Activated naive CD4-positive, alpha-beta T cell treated with anti-CD3 and anti-CD28 coated beads, Interleukin-2, amount 10 ng/mL, durations not matched to agents 7 days and 5 days (primary cell): Measurements from ENCODE around the gene RNF19B.
A peak's percentile ranks its signal among the peaks of the same experiment; 100 is the strongest.
"Not testable (repeated sequence)": the region's sequence is repeated elsewhere in the genome, so short reads cannot be mapped to it uniquely, and the experiment has no call there.

Experiments
- CTCF ChIA-PET: fragments of 350-600 bp; sonication (Branson Sonifier 250); formaldehyde crosslinking; loops from one replicate; lab custom pipeline; 2021; ENCODE audit warnings: antibody characterized with exemption; lab: Charles Lee
- DNase-seq: peaks from one replicate; pipeline ENCODE4 v3.0.0-alpha.2; 2020
- H3K27ac Mint-ChIP-seq: one replicate; pipeline ENCODE4 v1.8.0; 2021; ENCODE audit warnings: mild to moderate bottlenecking, moderate library complexity, mixed read lengths
- H3K27me3 Mint-ChIP-seq: one replicate; pipeline ENCODE4 v1.8.0; 2021; ENCODE audit warnings: mild to moderate bottlenecking, mixed read lengths
- H3K36me3 Mint-ChIP-seq: one replicate; pipeline ENCODE4 v1.8.0; 2021; ENCODE audit warnings: mixed read lengths
- H3K4me1 Mint-ChIP-seq: one replicate; pipeline ENCODE4 v1.8.0; 2021; ENCODE audit warnings: mixed read lengths
- H3K4me3 Mint-ChIP-seq: one replicate; pipeline ENCODE4 v1.8.0; 2021; ENCODE audit warnings: mild to moderate bottlenecking, moderate library complexity, mixed read lengths
- H3K9me3 Mint-ChIP-seq: one replicate; pipeline ENCODE4 v1.8.0; 2021; ENCODE audit warnings: mixed read lengths

RNF19B gene

GRCh38 chr1:32985226-32985625 is 20.6 kb upstream of the RNF19B start:
- no peaks in the 10 kb centered on the region for H3K27me3 Mint-ChIP-seq
- no peaks in the 10 kb centered on the region for H3K9me3 Mint-ChIP-seq
- H3K27ac Mint-ChIP-seq = peak overlapping the region; percentile 58
- peaks cover 3% of the 10 kb centered on the region for H3K36me3 Mint-ChIP-seq
- no peak overlapping the region for H3K4me3 Mint-ChIP-seq
- H3K4me1 Mint-ChIP-seq = peaks cover 66% of the 10 kb centered on the region
- CTCF ChIA-PET = interaction anchor here (0.9 to 2.7 kb wide), 2 partner anchors 16 to 70 kb away, joined by 3 to 11 read pairs; no protein-coding TSS in a partner anchor
- DNase-seq = no peak

GRCh38 chr1:32984455-32985171 is 20.0 kb upstream of the RNF19B start:
- Mint-ChIP-seq H3K4me3 (no peak overlapping the region), H3K9me3 (no peaks in the 10 kb centered on the region), H3K27me3 (no peaks in the 10 kb centered on the region), H3K27ac (peak overlapping the region; percentile 58), H3K36me3 (peaks cover 3% of the 10 kb centered on the region), H3K4me1 (peaks cover 67% of the 10 kb centered on the region)
- CTCF ChIA-PET = interaction anchor here (2.7 kb wide), 1 partner anchor 17 kb away, joined by 11 read pairs; no protein-coding TSS in a partner anchor
- DNase-seq = peak; percentile 57

GRCh38 chr1:32984090-32984454 is 19.5 kb upstream of the RNF19B start:
- DNase-seq = no peak
- Mint-ChIP-seq H3K9me3 (no peaks in the 10 kb centered on the region), H3K4me3 (no peak overlapping the region), H3K27ac (no peak overlapping the region), H3K4me1 (peaks cover 63% of the 10 kb centered on the region), H3K36me3 (peaks cover 3% of the 10 kb centered on the region), H3K27me3 (no peaks in the 10 kb centered on the region)
- CTCF ChIA-PET = no interaction called here

GRCh38 chr1:32983020-32983419 is 18.4 kb upstream of the RNF19B start:
- Mint-ChIP-seq H3K27ac (peak overlapping the region; percentile 76), H3K4me3 (no peak overlapping the region), H3K9me3 (no peaks in the 10 kb centered on the region), H3K27me3 (no peaks in the 10 kb centered on the region), H3K36me3 (peaks cover 3% of the 10 kb centered on the region), H3K4me1 (peaks cover 56% of the 10 kb centered on the region)
- no peak for DNase-seq
- CTCF ChIA-PET = no interaction called here

GRCh38 chr1:32981003-32981901 is 16.6 kb upstream of the RNF19B start:
- CTCF ChIA-PET = interaction anchor here (0.6 to 1.7 kb wide), 7 partner anchors 11 to 461 kb away, joined by 3 to 7 read pairs (median 4); no protein-coding TSS in a partner anchor
- Mint-ChIP-seq H3K27ac (peak overlapping the region; percentile 91), H3K27me3 (peaks cover 16% of the 10 kb centered on the region), H3K36me3 (peaks cover 2% of the 10 kb centered on the region), H3K4me3 (peak overlapping the region; percentile 64), H3K4me1 (peaks cover 53% of the 10 kb centered on the region), H3K9me3 (no peaks in the 10 kb centered on the region)
- DNase-seq = peak; percentile 71

- Mint-ChIP-seq H3K9me3 (no peaks in the 10 kb centered on the region), H3K27ac (peak overlapping the region; percentile 19), H3K36me3 (peaks cover 2% of the 10 kb centered on the region), H3K4me3 (no peak overlapping the region), H3K4me1 (peaks cover 53% of the 10 kb centered on the region), H3K27me3 (peaks cover 28% of the 10 kb centered on the region)
- CTCF ChIA-PET = interaction anchor here (1.2 to 1.7 kb wide), 3 partner anchors 12 to 18 kb away, joined by 4 read pairs; no protein-coding TSS in a partner anchor
- DNase-seq = no peak
Observed at GRCh38 chr1:32980080-32980479, 15.5 kb upstream of the RNF19B start.

GRCh38 chr1:32978854-32979253 is 14.2 kb upstream of the RNF19B start:
- Mint-ChIP-seq H3K36me3 (peaks cover 2% of the 10 kb centered on the region), H3K4me3 (no peak overlapping the region), H3K9me3 (no peaks in the 10 kb centered on the region), H3K4me1 (peaks cover 40% of the 10 kb centered on the region), H3K27me3 (peaks cover 32% of the 10 kb centered on the region), H3K27ac (no peak overlapping the region)
- CTCF ChIA-PET = no interaction called here
- no peak for DNase-seq

- no peak for DNase-seq
- CTCF ChIA-PET = no interaction called here
- no peaks in the 10 kb centered on the region for H3K9me3 Mint-ChIP-seq
- H3K27me3 Mint-ChIP-seq = peaks cover 43% of the 10 kb centered on the region
- peaks cover 2% of the 10 kb centered on the region for H3K36me3 Mint-ChIP-seq
- no peak overlapping the region for H3K27ac Mint-ChIP-seq
- peaks cover 32% of the 10 kb centered on the region for H3K4me1 Mint-ChIP-seq
- no peak overlapping the region for H3K4me3 Mint-ChIP-seq
Observed at GRCh38 chr1:32977546-32978087, 13.0 kb upstream of the RNF19B start.

- CTCF ChIA-PET, H3K4me3 Mint-ChIP-seq, H3K36me3 Mint-ChIP-seq, DNase-seq, H3K9me3 Mint-ChIP-seq, H3K27ac Mint-ChIP-seq: not testable (repeated sequence)
- H3K4me1 Mint-ChIP-seq = peaks cover 12% of the 10 kb centered on the region
- H3K27me3 Mint-ChIP-seq = peaks cover 65% of the 10 kb centered on the region
Observed at GRCh38 chr1:32975055-32975454, 10.4 kb upstream of the RNF19B start.

GRCh38 chr1:32973458-32973857 is 8.8 kb upstream of the RNF19B start:
- DNase-seq, CTCF ChIA-PET, H3K9me3 Mint-ChIP-seq, H3K27ac Mint-ChIP-seq, H3K4me3 Mint-ChIP-seq, H3K36me3 Mint-ChIP-seq: not testable (repeated sequence)
- H3K27me3 Mint-ChIP-seq = peaks cover 77% of the 10 kb centered on the region
- peaks cover 10% of the 10 kb centered on the region for H3K4me1 Mint-ChIP-seq

GRCh38 chr1:32972814-32973428 is 8.3 kb upstream of the RNF19B start:
- Mint-ChIP-seq H3K27ac (no peak overlapping the region), H3K27me3 (peaks cover 79% of the 10 kb centered on the region), H3K9me3 (no peaks in the 10 kb centered on the region), H3K36me3 (peaks cover 6% of the 10 kb centered on the region), H3K4me1 (peaks cover 10% of the 10 kb centered on the region), H3K4me3 (peak overlapping the region; percentile 27)
- CTCF ChIA-PET = no interaction called here
- peak; percentile 29 for DNase-seq

GRCh38 chr1:32971576-32971975 is 7.0 kb upstream of the RNF19B start:
- DNase-seq = no peak
- H3K27ac Mint-ChIP-seq = no peak overlapping the region
- peaks cover 10% of the 10 kb centered on the region for H3K4me1 Mint-ChIP-seq
- H3K9me3 Mint-ChIP-seq = no peaks in the 10 kb centered on the region
- CTCF ChIA-PET = no interaction called here
- H3K36me3 Mint-ChIP-seq = peaks cover 6% of the 10 kb centered on the region
- H3K27me3 Mint-ChIP-seq = peaks cover 74% of the 10 kb centered on the region
- no peak overlapping the region for H3K4me3 Mint-ChIP-seq

GRCh38 chr1:32971156-32971555 is 6.5 kb upstream of the RNF19B start:
- DNase-seq = no peak
- Mint-ChIP-seq H3K4me1 (peaks cover 10% of the 10 kb centered on the region), H3K27ac (no peak overlapping the region), H3K36me3 (peaks cover 6% of the 10 kb centered on the region), H3K27me3 (peaks cover 70% of the 10 kb centered on the region), H3K4me3 (no peak overlapping the region), H3K9me3 (no peaks in the 10 kb centered on the region)
- CTCF ChIA-PET = no interaction called here

- Mint-ChIP-seq H3K27me3 (peaks cover 57% of the 10 kb centered on the region), H3K4me3 (no peak overlapping the region), H3K36me3 (peaks cover 6% of the 10 kb centered on the region), H3K4me1 (peaks cover 11% of the 10 kb centered on the region), H3K27ac (no peak overlapping the region), H3K9me3 (no peaks in the 10 kb centered on the region)
- CTCF ChIA-PET = no interaction called here
- no peak for DNase-seq
Observed at GRCh38 chr1:32969566-32969965, 5.0 kb upstream of the RNF19B start.
